Astrocyte of the spinal cord (primary cell): ENCODE data around the gene EVA1A.
"Not testable (repeated sequence)": the region's sequence is repeated elsewhere in the genome, so short reads cannot be mapped to it uniquely, and the experiment has no call there.

Source experiments
- DNase-seq: peaks from one replicate; pipeline ENCODE4 v3.0.0; 2011; ENCODE audit warnings: low read depth, low spot score
- H3K4me3 ChIP-seq: 2 replicates; pipeline ENCODE4 v1.5.1; 2011; ENCODE audit warnings: low read depth, mild to moderate bottlenecking, low read length, moderate library complexity
- in situ Hi-C: cut with HindIII; loops from 2 replicates; pipeline ENCODE4 v1.10.0; 2017; ENCODE audit warnings: low sequenced_read_pairs
- TF ChIP-seq, protein P1 (sequence below): IDR thresholded peaks from 2 replicates; pipeline ENCODE4 v1.5.1; 2012; ENCODE audit warnings: low read depth, mild to moderate bottlenecking, low read length, inconsistent platforms

The EVA1A gene

DNA sequence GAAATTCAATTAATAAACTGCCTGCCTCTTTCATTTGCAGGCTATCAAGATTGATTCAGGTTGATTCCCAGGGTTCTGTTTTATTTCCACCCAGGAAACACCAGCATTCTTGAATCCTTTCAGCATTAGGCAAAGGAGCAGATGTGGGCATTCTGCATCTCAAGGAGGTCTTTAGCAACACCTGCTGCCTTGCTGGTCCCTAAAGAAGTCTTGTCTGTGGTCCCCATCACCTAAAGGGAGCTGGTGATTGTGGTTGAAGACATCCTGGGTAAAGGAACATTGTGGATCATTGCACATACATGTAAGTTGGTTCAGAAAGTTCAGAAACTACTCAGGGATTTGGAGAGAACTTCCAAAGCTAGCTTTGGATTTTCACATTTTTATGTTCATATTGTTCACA lies 78.3 kb downstream of the EVA1A start:
- TF ChIP-seq, protein P1, sequence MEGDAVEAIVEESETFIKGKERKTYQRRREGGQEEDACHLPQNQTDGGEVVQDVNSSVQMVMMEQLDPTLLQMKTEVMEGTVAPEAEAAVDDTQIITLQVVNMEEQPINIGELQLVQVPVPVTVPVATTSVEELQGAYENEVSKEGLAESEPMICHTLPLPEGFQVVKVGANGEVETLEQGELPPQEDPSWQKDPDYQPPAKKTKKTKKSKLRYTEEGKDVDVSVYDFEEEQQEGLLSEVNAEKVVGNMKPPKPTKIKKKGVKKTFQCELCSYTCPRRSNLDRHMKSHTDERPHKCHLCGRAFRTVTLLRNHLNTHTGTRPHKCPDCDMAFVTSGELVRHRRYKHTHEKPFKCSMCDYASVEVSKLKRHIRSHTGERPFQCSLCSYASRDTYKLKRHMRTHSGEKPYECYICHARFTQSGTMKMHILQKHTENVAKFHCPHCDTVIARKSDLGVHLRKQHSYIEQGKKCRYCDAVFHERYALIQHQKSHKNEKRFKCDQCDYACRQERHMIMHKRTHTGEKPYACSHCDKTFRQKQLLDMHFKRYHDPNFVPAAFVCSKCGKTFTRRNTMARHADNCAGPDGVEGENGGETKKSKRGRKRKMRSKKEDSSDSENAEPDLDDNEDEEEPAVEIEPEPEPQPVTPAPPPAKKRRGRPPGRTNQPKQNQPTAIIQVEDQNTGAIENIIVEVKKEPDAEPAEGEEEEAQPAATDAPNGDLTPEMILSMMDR, result no peak

DNA sequence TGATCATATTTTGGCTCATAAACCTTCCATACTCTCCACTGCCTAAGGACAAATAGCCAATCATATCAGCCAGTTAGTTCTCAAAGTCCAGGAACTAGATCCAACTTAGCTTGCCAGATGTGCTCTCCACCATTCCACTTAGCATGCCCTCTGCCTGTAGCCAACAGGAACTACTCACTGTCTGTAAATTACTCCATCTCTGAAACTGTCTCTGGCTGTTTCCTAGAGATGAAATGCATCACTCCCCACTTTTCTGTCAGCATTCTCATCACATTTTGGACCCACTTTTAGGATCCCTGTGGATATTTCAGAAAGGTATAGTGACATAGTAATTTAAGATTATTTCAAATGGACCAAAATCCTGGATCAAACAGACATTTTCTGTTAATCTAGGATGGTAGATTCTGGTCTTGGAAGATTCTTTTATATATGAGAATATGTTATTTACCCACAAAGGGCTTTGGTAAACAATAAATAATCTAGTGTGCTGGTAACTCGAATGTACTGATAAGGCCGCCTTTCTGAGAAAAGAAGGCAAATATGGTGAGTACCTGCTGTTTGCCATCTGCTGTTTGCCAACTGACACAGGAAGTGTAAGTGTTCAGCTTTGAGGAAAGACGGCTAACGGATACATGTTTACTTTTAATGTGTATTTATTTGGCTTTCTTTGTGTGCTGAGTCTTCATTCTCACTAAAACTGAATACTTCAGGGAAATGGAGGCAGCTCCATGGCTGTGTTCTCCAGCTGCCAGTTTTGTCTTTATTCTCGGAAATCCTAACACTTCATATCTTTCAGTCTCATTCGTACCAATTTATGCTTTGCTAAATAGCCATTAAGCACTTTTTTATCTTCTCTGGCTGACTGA lies 79.5 kb downstream of the EVA1A start:
- TF ChIP-seq, protein P1, result peak; percentile 45
- DNase-seq, result peak; percentile 15
- in situ Hi-C loops, result no loop called here
- no peak overlapping the region for H3K4me3 ChIP-seq

More for the DNA sequence above, 78.3 kb downstream of the EVA1A start:
- DNase-seq, result no peak
- in situ Hi-C loops, result no loop called here
- H3K4me3 ChIP-seq, result no peak overlapping the region

DNA sequence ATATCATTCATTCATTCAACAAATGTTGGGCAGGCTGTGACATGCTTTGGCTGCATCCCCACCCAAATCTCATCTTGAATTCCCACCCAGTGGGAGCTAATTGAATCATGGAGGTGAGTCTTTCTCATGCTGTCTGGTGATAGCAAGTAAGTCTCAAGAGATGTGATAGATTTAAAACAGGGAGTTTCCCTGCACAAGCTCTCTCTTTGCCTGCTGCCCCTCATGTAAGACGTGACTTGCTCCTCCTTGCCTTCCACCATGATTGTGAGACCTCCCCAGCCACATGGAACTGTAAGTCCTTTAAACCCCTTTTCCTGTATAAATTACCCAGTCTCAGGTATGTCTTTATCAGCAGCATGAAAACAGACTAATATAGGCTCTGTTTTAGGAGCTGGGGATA lies 83.0 kb downstream of the EVA1A start:
- in situ Hi-C loops, DNase-seq, H3K4me3 ChIP-seq: not testable (repeated sequence)

DNA sequence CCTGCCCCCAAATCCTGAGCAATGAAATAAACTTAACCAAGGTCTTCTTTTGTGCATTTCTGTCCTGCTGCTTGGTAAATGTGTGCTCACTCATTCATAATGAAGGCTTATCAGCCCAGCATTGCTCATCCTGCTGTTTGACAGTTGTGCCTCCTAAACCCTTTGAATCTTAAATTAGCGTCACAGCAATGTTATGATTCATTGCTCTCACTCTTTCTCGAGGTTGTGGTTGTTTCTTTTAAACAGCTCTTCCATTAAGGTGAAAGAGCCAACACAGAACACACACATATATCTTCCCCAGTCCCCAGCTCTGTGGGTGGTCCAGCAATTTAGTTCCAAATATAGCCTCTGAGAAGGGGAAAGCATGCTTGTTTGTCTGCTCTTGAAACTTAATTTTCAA lies 84.0 kb downstream of the EVA1A start:
- DNase-seq, result peak; percentile 63
- H3K4me3 ChIP-seq, result no peak overlapping the region
- in situ Hi-C loops, result no loop called here
- TF ChIP-seq, protein P1, result no peak

DNA sequence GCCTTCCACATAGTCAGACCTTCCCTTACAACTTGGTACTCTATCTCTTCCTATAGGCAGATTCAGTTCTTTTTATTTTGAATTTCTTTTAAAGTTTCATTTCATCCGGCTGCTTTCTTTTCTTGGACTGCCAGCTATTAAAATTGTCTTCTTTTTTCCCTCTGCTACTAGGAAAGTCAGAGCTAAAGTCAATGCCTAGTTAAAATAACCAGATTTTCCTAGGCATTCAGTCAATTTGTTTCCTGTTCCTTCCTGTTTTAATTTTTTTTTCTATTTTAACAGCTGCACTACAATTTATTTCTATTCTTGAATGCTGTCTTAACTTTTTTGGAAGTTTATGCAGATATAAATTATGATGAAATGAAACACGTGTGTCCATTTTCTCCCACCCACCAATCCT lies 84.8 kb downstream of the EVA1A start:
- DNase-seq, result no peak
- TF ChIP-seq, protein P1, result no peak
- H3K4me3 ChIP-seq, result no peak overlapping the region
- in situ Hi-C loops, result no loop called here

DNA sequence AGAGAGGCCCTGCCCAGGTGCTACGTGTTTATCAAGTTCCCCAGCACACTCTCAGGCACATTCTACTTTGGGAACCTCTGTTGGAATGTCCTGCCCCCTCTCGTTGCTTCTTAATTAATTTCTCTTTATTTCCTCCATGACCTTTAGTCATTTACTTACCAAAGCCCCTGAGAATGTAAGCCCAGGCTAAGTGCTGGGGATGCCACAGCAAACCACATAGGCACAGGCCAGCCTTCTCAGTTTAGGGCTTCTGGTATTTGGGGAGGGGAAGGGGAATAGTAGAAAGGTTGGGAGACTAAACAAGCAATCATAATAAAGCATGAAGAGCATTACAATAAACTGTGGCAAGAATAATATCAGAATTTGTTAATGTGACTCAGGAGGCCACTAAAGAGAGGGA lies 85.7 kb downstream of the EVA1A start:
- in situ Hi-C loops, result no loop called here
- TF ChIP-seq, protein P1, result no peak
- no peak for DNase-seq
- no peak overlapping the region for H3K4me3 ChIP-seq

DNA sequence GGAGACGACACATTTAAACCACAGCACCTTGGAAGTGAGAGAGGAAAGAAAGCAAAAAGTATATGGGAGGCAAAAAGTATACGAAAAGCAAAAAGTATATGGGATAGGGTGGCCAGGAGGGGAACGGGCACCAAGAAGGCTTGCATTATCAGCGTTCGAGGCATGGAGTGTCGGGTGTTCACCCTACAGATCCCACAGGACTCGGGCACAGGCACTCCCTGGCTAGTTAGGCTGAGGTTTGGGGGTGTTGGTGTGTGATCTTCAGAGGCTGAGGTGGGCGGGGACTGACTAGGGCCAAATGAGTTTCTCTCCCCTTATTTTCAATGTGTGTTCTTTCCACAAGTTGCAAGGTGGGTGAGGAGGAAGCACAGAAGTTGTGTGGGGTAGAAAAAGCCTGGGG lies 86.6 kb downstream of the EVA1A start:
- in situ Hi-C loops, result no loop called here
- no peak overlapping the region for H3K4me3 ChIP-seq
- TF ChIP-seq, protein P1, result no peak
- no peak for DNase-seq
